CD14-positive monocyte (primary cell): ENCODE measurements around the gene TIGD3. TPM values are rescaled to one million over a fixed set of nuclear protein-coding genes. Genes with fewer than 3 reads are reported as not detected.

Experiments
- DNase-seq, 3 donors: peaks; one replicate each; pipeline ENCODE4 v3.0.0-alpha.2; 2011 to 2022
- H2AFZ ChIP-seq: 2 replicates; pipeline ENCODE4 v1.6.0; 2012; ENCODE audit warnings: mild to moderate bottlenecking, low read depth, low read length, inconsistent platforms; ENCODE audit not compliant: insufficient read depth, poor library complexity, severe bottlenecking
- H3K27ac ChIP-seq, 2 donors: 1 replicate in 1 of 2; 2 replicates in 1 of 2; pipeline ENCODE4 v1.5.1; 2012 to 2013; ENCODE audit warnings: low read length in 2 of 2, control low read depth in 1 of 2, inconsistent platforms in 1 of 2, low read depth in 1 of 2, mild to moderate bottlenecking in 1 of 2
- H3K27me3 ChIP-seq, 2 donors: one replicate each; pipeline versions ENCODE4 v1.6.0 to v1.6.1; 2011 to 2013; ENCODE audit warnings: low read length in 2 of 2; ENCODE audit not compliant: control insufficient read depth in 2 of 2, insufficient read depth in 2 of 2
- H3K36me3 ChIP-seq, 2 donors: replicated peaks in 1 of 2; 1 replicate in 1 of 2; 2 replicates in 1 of 2; pipeline versions ENCODE4 v1.5.1 to v1.6.1; 2012 to 2013; ENCODE audit warnings: low read length in 2 of 2, control low read depth in 1 of 2, inconsistent platforms in 1 of 2, mild to moderate bottlenecking in 1 of 2; ENCODE audit not compliant: insufficient read depth in 2 of 2, control insufficient read depth in 1 of 2
- H3K4me1 ChIP-seq, 2 donors: 1 replicate in 1 of 2; 2 replicates in 1 of 2; pipeline versions ENCODE4 v1.5.1 to v1.6.1; 2012 to 2013; ENCODE audit warnings: low read length in 2 of 2, control low read depth in 1 of 2, inconsistent platforms in 1 of 2, mild to moderate bottlenecking in 1 of 2, moderate library complexity in 1 of 2; ENCODE audit not compliant: insufficient read depth in 2 of 2, control insufficient read depth in 1 of 2
- H3K4me2 ChIP-seq: replicated peaks from 2 replicates; pipeline ENCODE3; 2012; ENCODE audit warnings: low read length, moderate library complexity, mild to moderate bottlenecking; ENCODE audit not compliant: poor library complexity, severe bottlenecking; ENCODE audit errors: extremely low read depth
- H3K4me3 ChIP-seq, 3 experiments: fragments of 200-600 bp in 1 of 3; sonication (generic) in 1 of 3; replicated peaks in 1 of 3; 1 replicate in 2 of 3; 2 replicates in 1 of 3; pipeline ENCODE4 v1.5.1; 2011 to 2013; ENCODE audit warnings: low read length in 3 of 3, mild to moderate bottlenecking in 3 of 3, control low read depth in 2 of 3, low read depth in 2 of 3, inconsistent platforms in 1 of 3, moderate library complexity in 1 of 3
- H3K79me2 ChIP-seq: 2 replicates; pipeline ENCODE4 v1.6.0; 2012; ENCODE audit warnings: mild to moderate bottlenecking, control low read depth, inconsistent platforms, low read length, moderate library complexity; ENCODE audit not compliant: insufficient read depth
- H3K9ac ChIP-seq: 2 replicates; pipeline ENCODE4 v1.6.0; 2017; ENCODE audit warnings: low read length, mild to moderate bottlenecking; ENCODE audit not compliant: insufficient read depth, poor library complexity, severe bottlenecking
- H3K9me3 ChIP-seq, 2 donors: replicated peaks in 1 of 2; 1 replicate in 1 of 2; 2 replicates in 1 of 2; pipeline versions ENCODE4 v1.5.1 to v1.6.1; 2012 to 2013; ENCODE audit warnings: low read length in 2 of 2, control low read depth in 1 of 2; ENCODE audit not compliant: control insufficient read depth in 1 of 2, insufficient read depth in 1 of 2
- H4K20me1 ChIP-seq: 2 replicates; pipeline ENCODE4 v1.6.0; 2012; ENCODE audit warnings: mild to moderate bottlenecking, low read length, control low read depth, moderate library complexity; ENCODE audit not compliant: insufficient read depth
- H3K27ac Mint-ChIP-seq, 7 donors: one replicate each; pipeline ENCODE4 v1.8.0; 2020; ENCODE audit warnings: mild to moderate bottlenecking in 7 of 7, mixed read lengths in 7 of 7, moderate library complexity in 6 of 7, inconsistent platforms in 2 of 7
- H3K27me3 Mint-ChIP-seq, 3 donors: one replicate each; pipeline ENCODE4 v1.8.0; 2021 to 2022; ENCODE audit warnings: low read depth in 3 of 3, mild to moderate bottlenecking in 3 of 3, mixed read lengths in 3 of 3, moderate library complexity in 3 of 3, inconsistent platforms in 1 of 3
- H3K36me3 Mint-ChIP-seq, 2 donors: one replicate each; pipeline ENCODE4 v1.8.0; 2020; ENCODE audit warnings: mixed read lengths in 2 of 2, inconsistent platforms in 1 of 2, mild to moderate bottlenecking in 1 of 2
- H3K4me1 Mint-ChIP-seq: one replicate; pipeline ENCODE4 v1.8.0; 2020; ENCODE audit warnings: mild to moderate bottlenecking, mixed read lengths
- H3K4me3 Mint-ChIP-seq, 2 donors: one replicate each; pipeline ENCODE4 v1.8.0; 2020; ENCODE audit warnings: mild to moderate bottlenecking in 2 of 2, mixed read lengths in 2 of 2, moderate library complexity in 1 of 2
- H3K9me3 Mint-ChIP-seq, 7 donors: one replicate each; pipeline ENCODE4 v1.8.0; 2020 to 2022; ENCODE audit warnings: mixed read lengths in 7 of 7, mild to moderate bottlenecking in 6 of 7, moderate library complexity in 6 of 7, inconsistent platforms in 2 of 7
- CTCF ChIP-seq: fragments of 200-600 bp; IDR thresholded peaks from one replicate; pipeline ENCODE4 v1.8.0; 2022; ENCODE audit warnings: antibody characterized with exemption, mild to moderate bottlenecking
- WGBS: methylation state at CpG from one replicate; pipeline ENCODE4 v1.1.5; 2013; ENCODE audit warnings: missing lambda C conversion rate; ENCODE audit not compliant: insufficient coverage; 5-methylcytosine and 5-hydroxymethylcytosine counted together
- intact Hi-C, 2 donors: fragments of 100-400 bp; cut with micrococcal nuclease; formaldehyde crosslinking; loops; one replicate each; pipeline versions ENCODE4 v1.15.0 to v1.15.1; 2023
- polyA plus RNA-seq, 3 donors: library from polyadenylated mRNA; depleted of rRNA in 1 of 3; unstranded in 2 of 3; stranded (reverse) in 1 of 3; fragments of 300-500 nt in 2 of 3; fragments of >200 nt in 1 of 3; fragmentation: Illumina TruSeq in 2 of 3; gene quantifications; 1 replicate in 2 of 3; 2 replicates in 1 of 3; pipeline ENCODE4 v1.2.3, GENCODE V29; 2012 to 2021

Gene TIGD3
- polyA plus RNA-seq, 3 donors = 1.7 to 3.7 (median 2.8) TPM

- Histone ChIP-seq H3K27me3 (no peaks in the 10 kb centered on the region), H2AFZ (no peak overlapping the region), H3K9me3 (no peaks in the 10 kb centered on the region), H4K20me1 (peaks cover 18% of the 10 kb centered on the region), H3K79me2 (no peaks in the 10 kb centered on the region), H3K4me3 (no peak overlapping the region), H3K9ac (no peak overlapping the region), H3K27ac (no peak overlapping the region), H3K36me3 (peaks cover 6 to 7% of the 10 kb centered on the region in 2 donors), H3K4me1 (peaks cover 12 to 16% of the 10 kb centered on the region in 2 donors), H3K4me2 (no peak overlapping the region)
- no peak for DNase-seq
- TF ChIP-seq CTCF = no peak
- peaks cover 14% of the 10 kb centered on the region for H3K4me1 Mint-ChIP-seq
- H3K4me3 Mint-ChIP-seq = no peak overlapping the region
- 96% methylated on average over 3 of the region's 8 CpGs for WGBS
- H3K36me3 Mint-ChIP-seq = peaks cover 7 to 8% of the 10 kb centered on the region in 2 donors
- H3K9me3 Mint-ChIP-seq = peaks cover 0 to 3% (median 0%) of the 10 kb centered on the region in 7 donors
- no peak overlapping the region for H3K27ac Mint-ChIP-seq
- intact Hi-C loops = no loop called here
- H3K27me3 Mint-ChIP-seq = peaks cover 6 to 13% (median 10%) of the 10 kb centered on the region in 3 donors
These were observed 27.5 kb upstream of the TIGD3 start for GRCh38 chr11:65327021-65327420.

- H3K4me3 ChIP-seq = peak overlapping the region in 1 of 3 experiments; percentile 43
These were observed 25.1 kb upstream of the TIGD3 start for GRCh38 chr11:65329478-65329877.

More at GRCh38 chr11:65329478-65329877, 25.1 kb upstream of the TIGD3 start:
- H3K36me3 Mint-ChIP-seq = no peaks in the 10 kb centered on the region
- peaks cover 1% of the 10 kb centered on the region for H4K20me1 ChIP-seq
- peak overlapping the region; percentile 52 for H3K4me2 ChIP-seq
- peak in 1 of 3 donors; percentile 19 for DNase-seq
- peak overlapping the region; percentile 57 to 60 for H3K4me3 Mint-ChIP-seq
- peak overlapping the region; percentile 61 for H2AFZ ChIP-seq
- peaks cover 18% of the 10 kb centered on the region for H3K4me1 Mint-ChIP-seq
- no peaks in the 10 kb centered on the region for H3K9me3 Mint-ChIP-seq
- peaks cover 8% of the 10 kb centered on the region for H3K79me2 ChIP-seq
- H3K27me3 ChIP-seq = no peaks in the 10 kb centered on the region
- peaks cover 16 to 21% of the 10 kb centered on the region in 2 donors for H3K4me1 ChIP-seq
- H3K27ac Mint-ChIP-seq = peak overlapping the region; percentile 19 to 90 (median 82)
- TF ChIP-seq CTCF = no peak
- intact Hi-C loops = no loop called here
- H3K27me3 Mint-ChIP-seq = peaks cover 3 to 8% (median 7%) of the 10 kb centered on the region in 3 donors
- H3K36me3 ChIP-seq = no peaks in the 10 kb centered on the region
- no peak overlapping the region for H3K9ac ChIP-seq
- H3K9me3 ChIP-seq = no peaks in the 10 kb centered on the region
- peak overlapping the region in 1 of 2 donors; percentile 5 for H3K27ac ChIP-seq
- 0% methylated on average over 1 of the region's 2 CpGs for WGBS
